Measurements from ENCODE around the gene MYH11.

- no peak for TF ChIP-seq BHLHE40 (IDR thresholded peaks at IDR 0.05; ENCODE audit: borderline replicate concordance)
- TF ChIP-seq ELF4 (IDR thresholded peaks at IDR 0.05): no peak
- no peak for TF ChIP-seq NFRKB (IDR thresholded peaks at IDR 0.05)
- no peak for TF ChIP-seq CTBP1 (IDR thresholded peaks at IDR 0.05; ENCODE audit: borderline replicate concordance)
- no peak for TF ChIP-seq FOXK2 (IDR thresholded peaks at IDR 0.05)
- no peak for TF ChIP-seq FOXM1 (IDR thresholded peaks at IDR 0.05; ENCODE audit: borderline replicate concordance)
Observed at GRCh38 chr16:15808071-15808470, 48.8 kb downstream of the MYH11 start.

All from HEK293T (cell line).